Neural progenitor cell (in vitro differentiated cells): ENCODE results near the gene SCG3. TPM values are rescaled to one million over a fixed set of nuclear protein-coding genes. Genes with fewer than 3 reads are reported as not detected.
A peak's percentile ranks its signal among the peaks of the same experiment; 100 is the strongest.

Source experiments
- DNase-seq: peaks from one replicate; pipeline ENCODE4 v3.0.0-alpha.2; 2016; ENCODE audit warnings: low spot score
- H2AFZ ChIP-seq: fragments of 200-600 bp; sonication (generic); replicated peaks from 2 replicates; pipeline ENCODE4 v1.6.1; 2016; ENCODE audit warnings: antibody characterized with exemption
- H3F3A ChIP-seq: fragments of 200-600 bp; sonication (generic); 2 replicates; pipeline ENCODE4 v1.6.1; 2016; ENCODE audit warnings: antibody characterized with exemption, low read depth
- H3K27ac ChIP-seq: fragments of 200-600 bp; sonication (generic); 2 replicates; pipeline ENCODE4 v1.5.1; 2016; ENCODE audit warnings: mild to moderate bottlenecking
- H3K27me3 ChIP-seq: fragments of 200-600 bp; sonication (generic); 2 replicates; pipeline ENCODE4 v1.6.1; 2016; ENCODE audit warnings: mild to moderate bottlenecking, moderate library complexity
- H3K36me3 ChIP-seq: fragments of 200-600 bp; sonication (generic); 2 replicates; pipeline ENCODE4 v1.5.1; 2016
- H3K4me1 ChIP-seq: fragments of 200-600 bp; sonication (generic); 2 replicates; pipeline ENCODE4 v1.6.1; 2016; ENCODE audit warnings: mixed run types
- H3K4me2 ChIP-seq: fragments of 200-600 bp; sonication (generic); 2 replicates; pipeline ENCODE4 v1.6.1; 2016
- H3K4me3 ChIP-seq: fragments of 200-600 bp; sonication (generic); 2 replicates; pipeline ENCODE4 v1.5.1; 2016
- H3K79me2 ChIP-seq: fragments of 200-600 bp; sonication (generic); 2 replicates; pipeline ENCODE4 v1.6.1; 2016; ENCODE audit warnings: low read depth
- H3K9ac ChIP-seq: fragments of 200-600 bp; sonication (generic); 2 replicates; pipeline ENCODE4 v1.6.1; 2016
- H3K9me3 ChIP-seq: fragments of 200-600 bp; sonication (generic); 2 replicates; pipeline ENCODE4 v1.5.1; 2016; ENCODE audit warnings: low read depth
- H4K20me1 ChIP-seq: fragments of 200-600 bp; sonication (generic); 2 replicates; pipeline ENCODE4 v1.6.1; 2016; ENCODE audit warnings: low read depth
- H3K27ac Mint-ChIP-seq: 3 replicates; pipeline ENCODE4 v1.8.0; 2021; ENCODE audit warnings: mixed read lengths
- H3K27me3 Mint-ChIP-seq: 2 replicates; pipeline ENCODE4 v1.8.0; 2022; ENCODE audit warnings: low read depth, mild to moderate bottlenecking, inconsistent platforms, moderate library complexity, mixed read lengths; ENCODE audit not compliant: insufficient read depth
- H3K36me3 Mint-ChIP-seq: 3 replicates; pipeline ENCODE4 v1.8.0; 2021; ENCODE audit warnings: mixed read lengths
- H3K4me1 Mint-ChIP-seq: 3 replicates; pipeline ENCODE4 v1.8.0; 2021; ENCODE audit warnings: mixed read lengths
- H3K4me3 Mint-ChIP-seq: 3 replicates; pipeline ENCODE4 v1.8.0; 2021; ENCODE audit warnings: mild to moderate bottlenecking, moderate library complexity, mixed read lengths
- H3K9me3 Mint-ChIP-seq: 3 replicates; pipeline ENCODE4 v1.8.0; 2020; ENCODE audit warnings: mixed read lengths
- CTCF ChIP-seq: fragments of 200-600 bp; sonication (generic); IDR thresholded peaks from 2 replicates; pipeline ENCODE4 v1.5.1; 2017; ENCODE audit warnings: antibody characterized with exemption, mild to moderate bottlenecking
- EZH2 ChIP-seq: fragments of 200-600 bp; sonication (generic); IDR thresholded peaks from 2 replicates; pipeline ENCODE4 v1.6.1; 2017; ENCODE audit warnings: antibody characterized with exemption, mild to moderate bottlenecking, moderate library complexity
- EZH2phosphoT487 ChIP-seq: fragments of 200-600 bp; sonication (generic); IDR thresholded peaks from 2 replicates; pipeline ENCODE4 v1.6.1; 2017; ENCODE audit warnings: antibody characterized with exemption
- total RNA-seq: library from RNA; depleted of rRNA; stranded (reverse); fragments of >200 nt; gene quantifications from 2 replicates; pipeline ENCODE4 v1.2.3, GENCODE V29; 2015; ENCODE audit warnings: low replicate concordance

The SCG3 gene
- total RNA-seq, 1 donor from 2014 or later = 0.19 TPM

GRCh38 chr15:51752888-51753287 is 71.6 kb downstream of the SCG3 start:
- no peak for TF ChIP-seq CTCF
- no peak for TF ChIP-seq EZH2phosphoT487
- no peak for TF ChIP-seq EZH2
- Histone ChIP-seq H3K79me2 (no peaks in the 10 kb centered on the region), H3K4me3 (no peak overlapping the region), H3K36me3 (no peaks in the 10 kb centered on the region), H3K9ac (no peak overlapping the region), H3F3A (peaks cover 7% of the 10 kb centered on the region), H3K27me3 (peaks cover 70% of the 10 kb centered on the region), H2AFZ (no peak overlapping the region), H4K20me1 (no peaks in the 10 kb centered on the region), H3K4me2 (peak overlapping the region; percentile 84), H3K27ac (no peak overlapping the region), H3K9me3 (no peaks in the 10 kb centered on the region), H3K4me1 (no peaks in the 10 kb centered on the region)
- no peak overlapping the region for H3K27ac Mint-ChIP-seq
- peaks cover 2% of the 10 kb centered on the region for H3K9me3 Mint-ChIP-seq
- peaks cover 28% of the 10 kb centered on the region for H3K27me3 Mint-ChIP-seq
- peak overlapping the region; percentile 92 for H3K4me3 Mint-ChIP-seq
- peaks cover 12% of the 10 kb centered on the region for H3K4me1 Mint-ChIP-seq
- H3K36me3 Mint-ChIP-seq = no peaks in the 10 kb centered on the region
- no peak for DNase-seq

- no peak overlapping the region for H3K4me2 ChIP-seq
- no peaks in the 10 kb centered on the region for H4K20me1 ChIP-seq
- H3K27me3 ChIP-seq = peaks cover 57% of the 10 kb centered on the region
- H3K79me2 ChIP-seq = no peaks in the 10 kb centered on the region
- no peaks in the 10 kb centered on the region for H3K9me3 ChIP-seq
- no peaks in the 10 kb centered on the region for H3K36me3 Mint-ChIP-seq
- H3K4me1 ChIP-seq = no peaks in the 10 kb centered on the region
- no peak for TF ChIP-seq EZH2phosphoT487
- TF ChIP-seq EZH2 = no peak
- no peak for TF ChIP-seq CTCF
- H3K27ac Mint-ChIP-seq = no peak overlapping the region
- H3K27ac ChIP-seq = no peak overlapping the region
- no peak overlapping the region for H3K4me3 ChIP-seq
- no peaks in the 10 kb centered on the region for H3K36me3 ChIP-seq
- no peak overlapping the region for H3K9ac ChIP-seq
- peaks cover 7% of the 10 kb centered on the region for H3F3A ChIP-seq
- no peak overlapping the region for H3K4me3 Mint-ChIP-seq
- no peak overlapping the region for H2AFZ ChIP-seq
- peaks cover 2% of the 10 kb centered on the region for H3K9me3 Mint-ChIP-seq
- H3K27me3 Mint-ChIP-seq = peaks cover 24% of the 10 kb centered on the region
- DNase-seq = no peak
- H3K4me1 Mint-ChIP-seq = peaks cover 12% of the 10 kb centered on the region
Observed at GRCh38 chr15:51754267-51754666, 73.0 kb downstream of the SCG3 start.

GRCh38 chr15:51755790-51756189 is 74.5 kb downstream of the SCG3 start:
- Histone ChIP-seq H3K4me1 (no peaks in the 10 kb centered on the region), H4K20me1 (no peaks in the 10 kb centered on the region), H3K27ac (no peak overlapping the region), H2AFZ (no peak overlapping the region), H3K27me3 (peaks cover 41% of the 10 kb centered on the region), H3K79me2 (no peaks in the 10 kb centered on the region), H3K36me3 (no peaks in the 10 kb centered on the region), H3K4me3 (no peak overlapping the region), H3F3A (peaks cover 7% of the 10 kb centered on the region), H3K4me2 (no peak overlapping the region), H3K9ac (no peak overlapping the region), H3K9me3 (no peaks in the 10 kb centered on the region)
- no peak for DNase-seq
- TF ChIP-seq CTCF (no peak), EZH2phosphoT487 (no peak), EZH2 (no peak)
- peaks cover 2% of the 10 kb centered on the region for H3K9me3 Mint-ChIP-seq
- peaks cover 13% of the 10 kb centered on the region for H3K27me3 Mint-ChIP-seq
- H3K27ac Mint-ChIP-seq = no peak overlapping the region
- H3K36me3 Mint-ChIP-seq = no peaks in the 10 kb centered on the region
- H3K4me1 Mint-ChIP-seq = peaks cover 12% of the 10 kb centered on the region
- no peak overlapping the region for H3K4me3 Mint-ChIP-seq
